DND-41 (cell line): ENCODE results near the gene PAPPA.

Experiments
- ATAC-seq: fragments of 200-7000 bp; cut with Tn5 transposase; 3 replicates; pipeline ENCODE4 v1.9.1; 2021; ENCODE audit warnings: low read depth; ENCODE audit not compliant: insufficient read depth
- DNase-seq: peaks from one replicate; pipeline ENCODE4 v3.0.0-alpha.2; 2020
- H2AFZ ChIP-seq: 2 replicates; pipeline ENCODE4 v1.6.0; 2012; ENCODE audit warnings: low read depth, low read length
- H3K27ac ChIP-seq: 2 replicates; pipeline ENCODE4 v1.5.1; 2012; ENCODE audit warnings: low read length, inconsistent platforms
- H3K27me3 ChIP-seq: fragments of 200-600 bp; sonication (generic); 2 replicates; pipeline ENCODE4 v1.6.0; 2012; ENCODE audit warnings: low read length, mild to moderate bottlenecking, inconsistent platforms; ENCODE audit not compliant: insufficient read depth, poor library complexity
- H3K36me3 ChIP-seq: 2 replicates; pipeline ENCODE4 v1.5.1; 2012; ENCODE audit warnings: low read length, inconsistent platforms; ENCODE audit not compliant: insufficient read depth
- H3K4me1 ChIP-seq: 2 replicates; pipeline ENCODE4 v1.5.1; 2012; ENCODE audit warnings: mild to moderate bottlenecking, low read length; ENCODE audit not compliant: insufficient read depth
- H3K4me2 ChIP-seq: 2 replicates; pipeline ENCODE4 v1.6.0; 2012; ENCODE audit warnings: mild to moderate bottlenecking, moderate library complexity, low read length, inconsistent platforms; ENCODE audit not compliant: insufficient read depth
- H3K4me3 ChIP-seq, 2 experiments: fragments of 200-600 bp in 1 of 2; shearing (Covaris generic) in 1 of 2; 2 replicates each; pipeline ENCODE4 v1.5.1; 2012 to 2016; ENCODE audit warnings: inconsistent platforms in 2 of 2, low read length in 2 of 2, mild to moderate bottlenecking in 2 of 2, low read depth in 1 of 2, moderate library complexity in 1 of 2
- H3K79me2 ChIP-seq: 2 replicates; pipeline ENCODE4 v1.6.0; 2012; ENCODE audit warnings: low read length, inconsistent platforms; ENCODE audit not compliant: insufficient read depth
- H3K9ac ChIP-seq: 2 replicates; pipeline ENCODE4 v1.6.0; 2012; ENCODE audit warnings: low read depth, mild to moderate bottlenecking, inconsistent platforms, low read length, moderate library complexity
- H3K9me3 ChIP-seq: 2 replicates; pipeline ENCODE4 v1.5.1; 2012; ENCODE audit warnings: low read length, moderate library complexity, mild to moderate bottlenecking, inconsistent platforms; ENCODE audit not compliant: insufficient read depth, severe bottlenecking
- H4K20me1 ChIP-seq: 2 replicates; pipeline ENCODE4 v1.6.0; 2012; ENCODE audit warnings: low read length; ENCODE audit not compliant: insufficient read depth
- CTCF ChIP-seq: IDR thresholded peaks from 2 replicates; pipeline ENCODE4 v1.5.1; 2012; ENCODE audit warnings: borderline replicate concordance, low read length, moderate library complexity, mild to moderate bottlenecking; ENCODE audit not compliant: poor library complexity, severe bottlenecking; ENCODE audit errors: extremely low read depth
- EZH2 ChIP-seq: IDR thresholded peaks from 3 replicates; pipeline ENCODE4 v1.6.1; 2012; ENCODE audit warnings: borderline replicate concordance, low read depth, mild to moderate bottlenecking, moderate library complexity, low read length, inconsistent platforms; ENCODE audit not compliant: severe bottlenecking

The PAPPA gene

GRCh38 chr9:116447934-116448333, 294.3 kb downstream of the PAPPA start:
- no peak for TF ChIP-seq EZH2
- TF ChIP-seq CTCF, result no peak
- no peak overlapping the region for H3K4me2 ChIP-seq
- no peaks in the 10 kb centered on the region for H3K27me3 ChIP-seq
- no peaks in the 10 kb centered on the region for H3K4me1 ChIP-seq
- no peak overlapping the region for H2AFZ ChIP-seq
- H4K20me1 ChIP-seq, result no peaks in the 10 kb centered on the region
- no peak overlapping the region for H3K4me3 ChIP-seq
- no peak for ATAC-seq
- no peak overlapping the region for H3K9ac ChIP-seq
- no peaks in the 10 kb centered on the region for H3K36me3 ChIP-seq
- no peaks in the 10 kb centered on the region for H3K9me3 ChIP-seq
- no peaks in the 10 kb centered on the region for H3K79me2 ChIP-seq
- H3K27ac ChIP-seq, result no peak overlapping the region
- no peak for DNase-seq

GRCh38 chr9:116448431-116448830, 294.8 kb downstream of the PAPPA start:
- no peak for ATAC-seq
- Histone ChIP-seq H3K9me3 (no peaks in the 10 kb centered on the region), H3K4me1 (no peaks in the 10 kb centered on the region), H3K9ac (no peak overlapping the region), H3K4me3 (no peak overlapping the region), H3K36me3 (no peaks in the 10 kb centered on the region), H4K20me1 (no peaks in the 10 kb centered on the region), H3K79me2 (no peaks in the 10 kb centered on the region), H3K27ac (no peak overlapping the region), H3K4me2 (no peak overlapping the region), H2AFZ (no peak overlapping the region), H3K27me3 (no peaks in the 10 kb centered on the region)
- no peak for DNase-seq
- no peak for TF ChIP-seq CTCF
- no peak for TF ChIP-seq EZH2

GRCh38 chr9:116449949-116450348, 296.4 kb downstream of the PAPPA start:
- no peak overlapping the region for H3K4me3 ChIP-seq

More at GRCh38 chr9:116449949-116450348, 296.4 kb downstream of the PAPPA start:
- TF ChIP-seq CTCF (no peak), EZH2 (no peak)
- Histone ChIP-seq H3K4me2 (no peak overlapping the region), H3K27ac (no peak overlapping the region), H4K20me1 (no peaks in the 10 kb centered on the region), H2AFZ (no peak overlapping the region), H3K27me3 (no peaks in the 10 kb centered on the region), H3K36me3 (no peaks in the 10 kb centered on the region), H3K4me1 (no peaks in the 10 kb centered on the region), H3K79me2 (no peaks in the 10 kb centered on the region), H3K9me3 (no peaks in the 10 kb centered on the region), H3K9ac (no peak overlapping the region)
- DNase-seq, result no peak
- no peak for ATAC-seq
